ENCODE measurements around the gene ILRUN. TPM values are rescaled to one million over a fixed set of nuclear protein-coding genes. Genes with fewer than 3 reads are reported as not detected.
A peak's percentile ranks its signal among the peaks of the same experiment; 100 is the strongest.
"Not testable (repeated sequence)": the region's sequence is repeated elsewhere in the genome, so short reads cannot be mapped to it uniquely, and the experiment has no call there.

ILRUN gene
- polyA plus RNA-seq, 10 donors: 59.4 to 95.9 (median 78.1) TPM

- no peak for DNase-seq
Observed at GRCh38 chr6:34667481-34668238, 28.9 kb downstream of the ILRUN start.

- no peak for DNase-seq
Observed at GRCh38 chr6:34665019-34665418, 31.5 kb downstream of the ILRUN start.

DNA sequence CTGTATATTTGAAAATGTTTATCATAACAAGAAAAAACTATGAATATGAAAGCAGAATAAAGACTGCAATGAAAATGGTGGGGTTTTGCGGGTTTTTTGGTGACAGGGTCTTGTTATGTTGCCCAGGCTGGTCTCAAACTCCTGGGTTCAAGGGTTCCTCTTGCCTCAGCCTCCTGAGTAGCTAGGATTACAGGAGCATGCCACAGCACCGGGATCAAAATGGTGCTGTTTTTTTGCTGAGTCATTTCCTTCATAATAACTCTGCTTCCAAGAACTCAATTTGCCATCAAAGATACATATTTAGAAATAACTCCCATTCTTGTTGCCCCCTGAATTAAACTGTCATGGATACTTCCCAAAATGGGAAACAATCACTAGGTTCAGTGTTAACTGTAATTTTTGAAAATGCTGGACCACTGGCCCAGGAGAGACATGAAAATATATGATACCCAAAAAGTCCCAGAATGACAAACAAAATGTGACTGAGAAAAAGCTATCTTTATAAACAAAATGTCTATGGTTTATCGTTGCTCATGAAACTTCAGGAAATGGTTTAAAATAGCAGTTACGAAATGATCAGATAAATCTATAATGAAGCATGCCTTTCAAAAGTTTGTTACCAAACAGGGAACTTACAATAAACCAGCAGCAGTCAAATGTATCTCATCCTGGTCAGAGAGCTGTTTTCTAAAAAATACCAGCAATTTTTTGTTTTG lies 32.2 kb downstream of the ILRUN start:
- no peak for DNase-seq

DNA sequence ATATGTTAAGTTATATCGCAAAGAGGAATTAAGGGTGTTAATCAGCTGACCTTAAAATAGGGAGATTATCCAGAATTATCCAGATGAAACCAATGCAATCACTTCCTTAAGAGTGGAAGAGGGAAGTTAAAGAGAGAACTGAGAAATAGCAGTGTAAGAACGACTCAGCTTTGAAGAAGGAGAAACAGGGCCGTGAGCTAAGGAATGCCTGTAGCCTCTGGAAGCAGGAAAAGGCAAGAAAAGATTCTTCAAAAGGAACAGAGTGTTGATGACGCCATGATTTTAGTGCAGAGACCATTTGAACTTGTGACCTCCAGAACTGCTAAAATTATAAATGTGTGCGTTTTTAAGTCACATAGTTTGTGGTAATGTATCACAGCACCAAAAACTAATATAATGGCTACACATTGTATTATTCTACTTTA lies 32.7 kb downstream of the ILRUN start:
- peak in 1 of 3 donors; percentile 20 for DNase-seq

DNA sequence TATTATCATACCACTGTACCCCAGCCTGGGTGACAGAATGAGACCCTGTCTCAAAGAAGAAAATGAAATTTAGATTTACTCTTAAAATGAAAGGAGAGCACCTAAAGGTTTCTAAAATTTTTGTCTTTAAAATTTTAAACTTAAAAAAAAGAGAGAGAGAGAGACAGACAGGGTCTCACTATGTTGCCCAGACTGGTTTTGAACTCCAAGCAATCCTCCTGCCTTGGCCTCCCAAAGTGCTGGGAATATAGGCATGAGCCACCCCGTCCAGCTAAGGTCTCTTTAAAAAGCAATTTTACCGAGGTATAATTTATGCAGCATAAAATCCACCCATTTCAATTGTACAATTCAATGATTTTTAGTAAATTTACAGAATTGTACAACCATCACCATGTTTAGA lies 33.2 kb downstream of the ILRUN start:
- no peak for DNase-seq

GRCh38 chr6:34661357-34661756 lies 35.2 kb downstream of the ILRUN start:
- no peak for DNase-seq

- no peak for DNase-seq
Observed at GRCh38 chr6:34658605-34659265, 37.8 kb downstream of the ILRUN start.

GRCh38 chr6:34657979-34658480 lies 38.5 kb downstream of the ILRUN start:
- not testable (repeated sequence) for DNase-seq

DNA sequence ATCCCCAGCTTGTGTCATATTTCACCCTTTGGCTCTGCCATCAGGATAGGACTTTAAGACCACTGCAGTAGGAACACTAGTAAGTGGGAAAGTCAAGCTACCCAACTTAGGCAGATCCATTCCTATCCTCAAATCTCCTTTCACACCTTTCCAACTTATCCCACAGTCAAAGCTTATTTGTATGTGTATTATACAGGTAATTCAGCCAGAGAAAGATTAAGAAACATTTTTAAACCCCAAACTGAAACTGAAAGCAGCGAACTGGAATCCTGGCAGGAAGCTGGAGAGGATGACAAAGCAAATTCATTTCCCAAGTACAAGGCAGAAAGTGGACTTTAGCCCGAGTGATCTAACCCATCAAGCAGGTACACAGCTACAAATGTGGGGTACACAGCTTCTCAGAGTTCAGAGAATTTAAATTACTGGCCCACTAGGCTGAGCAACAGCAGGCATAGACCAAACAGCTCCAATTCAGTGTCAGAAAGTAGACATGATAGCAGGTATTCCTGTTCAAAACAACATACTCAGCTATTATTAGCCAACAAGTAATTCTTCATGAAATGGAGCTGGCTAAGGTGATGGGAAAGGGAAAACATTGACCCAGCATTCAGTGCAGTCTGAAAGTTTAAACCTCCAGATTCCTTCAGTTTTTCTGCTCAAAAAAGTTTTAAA lies 39.1 kb downstream of the ILRUN start:
- DNase-seq: peak; percentile 73 to 92 (median 82)

GRCh38 chr6:34657037-34657306 lies 39.6 kb downstream of the ILRUN start:
- no peak for DNase-seq

- DNase-seq: peak; percentile 11 to 49 (median 30)
Observed at GRCh38 chr6:34656378-34657036, 40.1 kb downstream of the ILRUN start.

DNA sequence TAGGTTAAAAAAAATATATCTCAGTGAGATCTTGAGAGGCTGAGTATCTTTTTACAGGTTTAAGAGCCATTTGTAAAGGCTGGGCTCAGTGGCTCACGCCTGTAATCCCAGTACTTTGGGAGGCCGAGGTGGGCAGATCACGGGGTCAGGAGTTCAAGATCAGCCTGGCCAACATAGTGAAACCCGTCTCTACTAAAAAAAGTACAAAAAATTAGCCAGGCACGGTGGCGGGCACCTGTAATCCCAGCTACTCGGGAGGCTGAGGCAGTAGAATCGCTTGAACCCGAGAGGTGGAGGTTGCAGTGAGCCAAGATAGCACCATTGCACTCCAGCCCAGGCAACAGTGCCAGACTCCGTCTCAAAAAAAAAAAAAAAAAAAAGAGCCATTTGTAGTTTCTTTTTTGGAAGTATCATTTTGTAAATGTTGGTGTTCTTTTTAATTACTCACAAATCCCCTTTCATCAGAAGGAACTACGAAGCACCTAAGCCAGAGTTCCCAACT lies 40.6 kb downstream of the ILRUN start:
- DNase-seq: not testable (repeated sequence)

- no peak for DNase-seq
Observed at GRCh38 chr6:34654061-34654710, 42.4 kb downstream of the ILRUN start.

DNA sequence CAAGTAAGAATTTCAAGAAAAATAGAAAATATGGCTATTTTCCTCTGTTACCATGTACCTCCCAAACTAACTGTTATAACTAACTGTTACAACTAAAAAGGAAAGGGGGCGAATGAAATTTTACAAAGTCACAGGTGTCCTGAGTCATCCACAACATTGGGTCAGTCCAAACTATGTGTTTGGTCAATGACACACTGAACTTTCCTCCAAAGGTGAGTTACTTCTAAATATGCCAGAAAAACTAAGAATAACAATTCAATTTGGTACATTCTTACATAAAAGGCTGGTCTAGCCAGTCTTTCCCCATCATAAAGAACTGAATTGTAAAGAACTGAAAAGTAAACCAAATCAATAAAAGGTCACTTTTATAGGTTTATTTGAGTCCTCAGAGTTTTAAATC lies 44.3 kb downstream of the ILRUN start:
- no peak for DNase-seq

DNA sequence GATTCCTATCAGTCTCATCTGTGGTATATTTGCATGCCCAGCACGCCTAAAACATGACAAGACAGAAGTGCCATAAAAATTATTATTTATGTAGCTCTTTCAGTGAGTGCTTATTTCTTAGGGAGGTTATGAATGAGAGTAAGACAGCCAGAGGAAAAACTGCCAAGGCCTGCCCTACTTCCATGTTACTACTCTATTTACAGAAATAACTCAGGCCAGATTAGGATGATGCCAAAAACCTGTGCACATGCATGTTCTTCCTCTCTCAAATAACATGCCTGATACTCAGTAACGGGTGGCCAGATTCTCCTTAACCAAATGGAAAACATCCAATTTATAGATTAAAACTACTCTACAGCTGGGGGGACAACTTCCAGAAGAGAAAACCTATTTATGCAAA lies 45.7 kb downstream of the ILRUN start:
- no peak for DNase-seq

GRCh38 chr6:34650232-34650631 lies 46.3 kb downstream of the ILRUN start:
- not testable (repeated sequence) for DNase-seq

DNA sequence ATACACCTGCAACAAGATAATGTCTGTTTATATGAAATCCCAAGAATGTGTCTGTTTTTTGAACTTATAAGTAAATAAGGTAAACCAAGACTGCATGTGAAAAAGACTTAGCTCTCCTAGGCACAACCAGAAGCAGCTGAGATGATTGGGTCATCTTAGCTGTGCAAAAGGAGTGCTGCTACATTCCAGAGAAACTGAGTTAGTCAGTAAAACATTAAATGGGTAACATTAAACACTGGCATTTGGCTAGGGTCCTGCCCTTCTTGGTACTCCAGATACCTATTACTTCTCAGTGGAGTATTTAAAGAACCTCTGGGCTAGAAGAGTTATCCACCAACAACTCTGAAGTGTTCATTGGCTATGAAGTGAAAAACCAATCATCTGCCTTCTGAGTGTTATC lies 47.8 kb downstream of the ILRUN start:
- DNase-seq: no peak

All from muscle of back (tissue), 11 donors.